T-cell (primary cell): ENCODE measurements around the gene BMP8A. TPM values are rescaled to one million over a fixed set of nuclear protein-coding genes. Genes with fewer than 3 reads are reported as not detected.

ENCODE experiments used
- ATAC-seq, 4 experiments: fragments of 200-7000 bp in 3 of 4; fragments of 150-1000 bp in 1 of 4; cut with Tn5 transposase; replicated peaks in 1 of 4; 1 replicate in 3 of 4; 2 replicates in 1 of 4; pipeline ENCODE4 v1.10.0; 2021; ENCODE audit warnings: moderate library complexity in 3 of 4, mild to moderate bottlenecking in 2 of 4, moderate number of reproducible peaks in 1 of 4
- CTCF ChIA-PET, 2 donors: fragments of 300-600 bp; sonication (Branson Sonifier 250); formaldehyde crosslinking; loops; one replicate each; lab custom pipeline; 2022; ENCODE audit warnings: antibody characterized with exemption in 2 of 2; lab: Charles Lee
- POLR2A ChIA-PET, 2 donors: fragments of 300-600 bp; sonication (Branson Sonifier 250); formaldehyde crosslinking; loops; one replicate each; lab custom pipeline; 2022; ENCODE audit warnings: antibody characterized with exemption in 2 of 2; lab: Charles Lee
- DNase-seq, 35 experiments: peaks; one replicate each; pipeline versions ENCODE4 v3.0.0 to v3.0.0-alpha.2; 2013 to 2023
- H3K27ac ChIP-seq: one replicate; pipeline ENCODE4 v1.5.1; 2013; ENCODE audit warnings: low read length
- H3K27me3 ChIP-seq, 2 experiments: replicated peaks in 1 of 2; 1 replicate in 1 of 2; 2 replicates in 1 of 2; pipeline versions ENCODE4 v1.6.1 to v1.7.0; 2013; ENCODE audit warnings: low read length in 1 of 2, mixed read lengths in 1 of 2; ENCODE audit not compliant: control insufficient read depth in 2 of 2, insufficient read depth in 2 of 2; ENCODE audit errors: extremely low read depth in 1 of 2
- H3K36me3 ChIP-seq, 2 donors: 1 replicate in 1 of 2; 2 replicates in 1 of 2; pipeline versions ENCODE4 v1.6.1 to v1.7.0; 2013; ENCODE audit warnings: low read length in 1 of 2; ENCODE audit not compliant: control insufficient read depth in 2 of 2, insufficient read depth in 1 of 2; ENCODE audit errors: extremely low read depth in 1 of 2
- H3K4me1 ChIP-seq, 2 experiments: 1 replicate in 1 of 2; 2 replicates in 1 of 2; pipeline versions ENCODE4 v1.6.1 to v1.7.0; 2013; ENCODE audit warnings: low read length in 2 of 2, mixed read lengths in 1 of 2; ENCODE audit not compliant: insufficient read depth in 2 of 2, control insufficient read depth in 1 of 2; ENCODE audit errors: extremely low read depth in 1 of 2
- H3K4me3 ChIP-seq, 2 donors: 1 replicate in 1 of 2; 2 replicates in 1 of 2; pipeline versions ENCODE4 v1.5.1 to v1.7.0; 2013; ENCODE audit warnings: mild to moderate bottlenecking in 2 of 2, low read length in 1 of 2, moderate library complexity in 1 of 2; ENCODE audit not compliant: control insufficient read depth in 1 of 2; ENCODE audit errors: extremely low read depth in 1 of 2
- H3K9me3 ChIP-seq: 2 replicates; pipeline ENCODE4 v1.7.0; 2013
- H3K27ac Mint-ChIP-seq, 2 donors: one replicate each; pipeline ENCODE4 v1.8.0; 2020 to 2021; ENCODE audit warnings: mild to moderate bottlenecking in 2 of 2, mixed read lengths in 2 of 2
- H3K27me3 Mint-ChIP-seq, 2 donors: one replicate each; pipeline ENCODE4 v1.8.0; 2021 to 2022; ENCODE audit warnings: mixed read lengths in 2 of 2
- H3K36me3 Mint-ChIP-seq: one replicate; pipeline ENCODE4 v1.8.0; 2021; ENCODE audit warnings: mixed read lengths
- H3K4me1 Mint-ChIP-seq, 3 donors: one replicate each; pipeline ENCODE4 v1.8.0; 2020 to 2022; ENCODE audit warnings: mixed read lengths in 3 of 3, mild to moderate bottlenecking in 1 of 3
- H3K4me3 Mint-ChIP-seq, 3 donors: one replicate each; pipeline ENCODE4 v1.8.0; 2020 to 2022; ENCODE audit warnings: mild to moderate bottlenecking in 3 of 3, mixed read lengths in 3 of 3, moderate library complexity in 3 of 3
- H3K9me3 Mint-ChIP-seq, 3 donors: one replicate each; pipeline ENCODE4 v1.8.0; 2020 to 2022; ENCODE audit warnings: mixed read lengths in 3 of 3
- WGBS: methylation state at CpG from one replicate; pipeline ENCODE4 v1.1.5; 2013; ENCODE audit warnings: missing lambda C conversion rate; ENCODE audit not compliant: insufficient coverage; 5-methylcytosine and 5-hydroxymethylcytosine counted together
- total RNA-seq, 35 experiments: library from RNA in 6 of 35; stranded (reverse) in 6 of 35; fragments of 120-200 nt in 1 of 35; gene quantifications; one replicate each; pipeline versions ENCODE4 v1.2.1 to v1.2.4 and lab custom pipeline; 2013 to 2026

Gene BMP8A
- total RNA-seq, 5 donors from 2014 or later (not counting 1 experiment from before 2014, with no cell fraction given): 0.38 TPM; not detected in 4

- ATAC-seq (no peak), DNase-seq (no peak)
- Mint-ChIP-seq H3K4me3 (no peak overlapping the region), H3K36me3 (peaks cover 35% of the 10 kb centered on the region), H3K4me1 (peaks cover 0 to under 1% (median 0%) of the 10 kb centered on the region in 3 donors), H3K27ac (no peak overlapping the region), H3K27me3 (no peaks in the 10 kb centered on the region), H3K9me3 (no peaks in the 10 kb centered on the region)
- no peak overlapping the region for H3K27ac ChIP-seq
- no peaks in the 10 kb centered on the region for H3K4me1 ChIP-seq
- POLR2A ChIA-PET: interaction anchor here in 1 of 2 donors (0.5 kb wide), 1 partner anchor 1683 kb away, joined by 6 read pairs; no protein-coding TSS in a partner anchor
- H3K36me3 ChIP-seq: peaks cover 11 to 59% of the 10 kb centered on the region in 2 donors
- CTCF ChIA-PET: interaction anchor here in 1 of 2 donors (1.0 kb wide), 1 partner anchor 74 kb away, joined by 3 read pairs; no protein-coding TSS in a partner anchor
- H3K27me3 ChIP-seq: peaks cover 0 to 2% of the 10 kb centered on the region in 2 experiments
- no peaks in the 10 kb centered on the region for H3K9me3 ChIP-seq
- over 99% methylated on average over 11 of the region's 14 CpGs for WGBS
- no peak overlapping the region for H3K4me3 ChIP-seq
Measured at GRCh38 chr1:39485046-39485803, 6.2 kb upstream of the BMP8A start.

GRCh38 chr1:39488012-39488545 is 3.4 kb upstream of the BMP8A start:
- Mint-ChIP-seq H3K4me1 (peaks cover 4 to 9% (median 6%) of the 10 kb centered on the region in 3 donors), H3K4me3 (no peak overlapping the region), H3K9me3 (no peaks in the 10 kb centered on the region), H3K36me3 (peaks cover 17% of the 10 kb centered on the region), H3K27ac (no peak overlapping the region), H3K27me3 (peaks cover 3 to 7% of the 10 kb centered on the region in 2 donors)
- no peak overlapping the region for H3K27ac ChIP-seq
- no peaks in the 10 kb centered on the region for H3K9me3 ChIP-seq
- H3K27me3 ChIP-seq: peaks cover 3 to 16% of the 10 kb centered on the region in 2 experiments
- peaks cover 5 to 37% of the 10 kb centered on the region in 2 donors for H3K36me3 ChIP-seq
- ATAC-seq: no peak
- no peak overlapping the region for H3K4me3 ChIP-seq
- CTCF ChIA-PET: interaction anchor here in 1 of 2 donors (0.7 kb wide), 1 partner anchor 1873 kb away, joined by 3 read pairs; no protein-coding TSS in a partner anchor
- DNase-seq: no peak
- WGBS: no CpG with 5 or more reads among the region's 5 CpGs
- H3K4me1 ChIP-seq: peaks cover 0 to 14% of the 10 kb centered on the region in 2 experiments
- POLR2A ChIA-PET: no interaction called here

GRCh38 chr1:39488793-39489566 is 2.5 kb upstream of the BMP8A start:
- peaks cover 3 to 24% of the 10 kb centered on the region in 2 experiments for H3K27me3 ChIP-seq
- peaks cover 10 to 14% of the 10 kb centered on the region in 2 donors for H3K27me3 Mint-ChIP-seq
- no peaks in the 10 kb centered on the region for H3K9me3 Mint-ChIP-seq
- peaks cover 4 to 10% (median 6%) of the 10 kb centered on the region in 3 donors for H3K4me1 Mint-ChIP-seq
- no peaks in the 10 kb centered on the region for H3K9me3 ChIP-seq
- no peak for DNase-seq
- ChIA-PET POLR2A (interaction anchor here in 1 of 2 donors (0.5 kb wide), 1 partner anchor 445 kb away, joined by 4 read pairs; no protein-coding TSS in a partner anchor), CTCF (interaction anchor here in 1 of 2 donors (0.7 kb wide), 1 partner anchor 1872 kb away, joined by 3 read pairs; no protein-coding TSS in a partner anchor)
- H3K4me3 ChIP-seq: no peak overlapping the region
- peaks cover 13% of the 10 kb centered on the region for H3K36me3 Mint-ChIP-seq
- peaks cover 5 to 31% of the 10 kb centered on the region in 2 donors for H3K36me3 ChIP-seq
- H3K4me1 ChIP-seq: peaks cover 0 to 14% of the 10 kb centered on the region in 2 experiments
- no peak for ATAC-seq
- no peak overlapping the region for H3K27ac ChIP-seq
- H3K27ac Mint-ChIP-seq: no peak overlapping the region
- H3K4me3 Mint-ChIP-seq: peak overlapping the region in 1 of 3 donors; percentile 79
- WGBS: 89% methylated on average over 2 of the region's 7 CpGs

GRCh38 chr1:39489567-39490239 is 1.7 kb upstream of the BMP8A start:
- WGBS: 78% methylated on average over 7 of the region's 13 CpGs
- ChIA-PET CTCF (no interaction called here), POLR2A (interaction anchor here in 1 of 2 donors (0.5 kb wide), 1 partner anchor 446 kb away, joined by 4 read pairs; no protein-coding TSS in a partner anchor)
- H3K36me3 ChIP-seq: peaks cover 5 to 26% of the 10 kb centered on the region in 2 donors
- Mint-ChIP-seq H3K27ac (no peak overlapping the region), H3K4me1 (peaks cover 4 to 10% (median 6%) of the 10 kb centered on the region in 3 donors), H3K9me3 (no peaks in the 10 kb centered on the region), H3K4me3 (peak overlapping the region in 2 of 3 donors; percentile 62 to 79), H3K27me3 (peaks cover 15 to 21% of the 10 kb centered on the region in 2 donors), H3K36me3 (peaks cover 13% of the 10 kb centered on the region)
- peaks cover 0 to 14% of the 10 kb centered on the region in 2 experiments for H3K4me1 ChIP-seq
- ATAC-seq (no peak), DNase-seq (no peak)
- H3K4me3 ChIP-seq: no peak overlapping the region
- peaks cover 3 to 31% of the 10 kb centered on the region in 2 experiments for H3K27me3 ChIP-seq
- H3K9me3 ChIP-seq: no peaks in the 10 kb centered on the region
- H3K27ac ChIP-seq: no peak overlapping the region

- H3K4me3 ChIP-seq: peak overlapping the region; percentile 31 to 36
- H3K36me3 Mint-ChIP-seq: peaks cover 6% of the 10 kb centered on the region
Measured at GRCh38 chr1:39490596-39491145, 765 bp upstream of the BMP8A start.

More at GRCh38 chr1:39490596-39491145, 765 bp upstream of the BMP8A start:
- peaks cover 15 to 21% of the 10 kb centered on the region in 2 donors for H3K27me3 Mint-ChIP-seq
- POLR2A ChIA-PET: no interaction called here
- peaks cover under 1 to 16% of the 10 kb centered on the region in 2 donors for H3K36me3 ChIP-seq
- no peak overlapping the region for H3K27ac ChIP-seq
- H3K27me3 ChIP-seq: peaks cover 3 to 36% of the 10 kb centered on the region in 2 experiments
- H3K4me1 ChIP-seq: peaks cover 0 to 14% of the 10 kb centered on the region in 2 experiments
- H3K9me3 Mint-ChIP-seq: no peaks in the 10 kb centered on the region
- no peak overlapping the region for H3K27ac Mint-ChIP-seq
- peak; percentile 17 to 34 (median 24) for ATAC-seq
- DNase-seq: peak in 21 of 35 experiments; percentile 2 to 47 (median 16)
- CTCF ChIA-PET: no interaction called here
- H3K4me3 Mint-ChIP-seq: peak overlapping the region; percentile 62 to 79 (median 74)
- peaks cover 4 to 10% (median 6%) of the 10 kb centered on the region in 3 donors for H3K4me1 Mint-ChIP-seq
- WGBS: 13% methylated on average over 31 of the region's 32 CpGs
- H3K9me3 ChIP-seq: no peaks in the 10 kb centered on the region
